ENCODE measurements around the gene GABARAP. TPM values are rescaled to one million over a fixed set of nuclear protein-coding genes. Genes with fewer than 3 reads are reported as not detected.

Gene GABARAP
- polyA plus RNA-seq, 1 donor, result 724 TPM

GRCh38 chr17:7216242-7217112 lies 25.8 kb downstream of the GABARAP start:
- Histone ChIP-seq H3K27ac (ENCODE audit: low read length) (no peak overlapping the region), H3K4me1 (ENCODE audit: control insufficient read depth, insufficient read depth, low read length) (peaks cover 41% of the 10 kb centered on the region), H3K36me3 (ENCODE audit: control insufficient read depth, insufficient read depth, low read length) (peaks cover 5% of the 10 kb centered on the region), H3K4me3 (ENCODE audit: low read length) (peak overlapping the region; percentile 30), H3K9me3 (ENCODE audit: control insufficient read depth, low read depth, low read length) (no peaks in the 10 kb centered on the region), H3K27me3 (ENCODE audit: control insufficient read depth, insufficient read depth, low read length) (peaks cover 35% of the 10 kb centered on the region)
- DNase-seq, result no peak
- no CpG with 5 or more reads among the region's 7 CpGs for WGBS (ENCODE audit: insufficient coverage, low lambda C conversion rate)

DNA sequence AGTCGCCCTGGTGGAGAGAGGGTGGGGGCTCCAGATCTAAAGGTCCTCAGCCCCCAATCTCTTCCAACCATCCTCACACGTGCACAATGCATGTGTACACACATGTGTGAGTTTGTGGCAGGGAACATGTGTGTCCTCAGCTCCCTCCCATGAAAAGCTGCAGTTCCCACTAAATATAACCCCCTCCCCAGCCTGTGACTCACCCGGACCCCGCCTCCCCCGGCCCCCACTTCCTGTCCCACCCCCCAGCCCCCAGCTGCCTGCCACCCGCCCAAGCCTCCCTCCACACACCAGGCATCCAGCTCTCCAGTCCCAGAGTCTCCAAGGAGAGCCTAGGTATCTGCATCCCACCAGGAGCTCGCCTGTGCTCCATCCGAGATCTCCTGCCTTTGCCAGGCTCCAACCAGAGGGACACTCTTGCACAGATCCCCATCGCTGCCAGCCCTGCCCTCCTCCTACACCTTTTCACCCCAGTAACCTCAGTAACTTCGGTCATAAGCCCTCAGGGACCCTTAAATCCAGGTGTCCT lies 26.5 kb downstream of the GABARAP start:
- Histone ChIP-seq H3K4me3 (ENCODE audit: low read length) (no peak overlapping the region), H3K36me3 (ENCODE audit: control insufficient read depth, insufficient read depth, low read length) (no peaks in the 10 kb centered on the region), H3K4me1 (ENCODE audit: control insufficient read depth, insufficient read depth, low read length) (peaks cover 33% of the 10 kb centered on the region), H3K27me3 (ENCODE audit: control insufficient read depth, insufficient read depth, low read length) (peaks cover 41% of the 10 kb centered on the region), H3K27ac (ENCODE audit: low read length) (peak overlapping the region; percentile 83), H3K9me3 (ENCODE audit: control insufficient read depth, low read depth, low read length) (no peaks in the 10 kb centered on the region)
- no peak for DNase-seq
- WGBS (ENCODE audit: insufficient coverage, low lambda C conversion rate), result no CpG with 5 or more reads among the region's 10 CpGs

DNA sequence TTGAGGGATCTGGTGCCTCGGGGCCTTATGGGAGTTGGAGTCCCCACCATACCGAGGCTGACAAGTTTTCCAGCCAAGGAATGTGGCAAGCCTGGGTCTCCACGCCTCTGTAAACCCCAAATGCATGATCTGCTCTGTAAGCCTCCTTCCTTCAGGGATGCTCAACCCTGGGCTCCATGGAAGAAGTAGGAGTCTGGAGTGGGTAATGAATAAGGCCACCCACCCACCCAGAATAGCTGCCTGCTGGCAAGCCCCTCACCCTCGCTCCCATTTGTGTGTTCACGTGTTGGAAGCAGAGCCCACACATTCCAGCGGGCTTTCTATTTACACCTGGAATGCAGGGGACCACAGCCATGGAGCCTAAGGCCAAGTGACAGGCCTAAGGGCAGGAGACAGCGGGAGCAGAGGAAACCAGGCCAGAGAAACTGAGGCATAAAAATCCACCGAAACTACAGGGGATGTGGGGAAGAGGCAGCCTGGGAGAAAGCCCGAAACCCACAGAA lies 27.1 kb downstream of the GABARAP start:
- H3K4me1 ChIP-seq (ENCODE audit: control insufficient read depth, insufficient read depth, low read length), result peaks cover 31% of the 10 kb centered on the region

DNA sequence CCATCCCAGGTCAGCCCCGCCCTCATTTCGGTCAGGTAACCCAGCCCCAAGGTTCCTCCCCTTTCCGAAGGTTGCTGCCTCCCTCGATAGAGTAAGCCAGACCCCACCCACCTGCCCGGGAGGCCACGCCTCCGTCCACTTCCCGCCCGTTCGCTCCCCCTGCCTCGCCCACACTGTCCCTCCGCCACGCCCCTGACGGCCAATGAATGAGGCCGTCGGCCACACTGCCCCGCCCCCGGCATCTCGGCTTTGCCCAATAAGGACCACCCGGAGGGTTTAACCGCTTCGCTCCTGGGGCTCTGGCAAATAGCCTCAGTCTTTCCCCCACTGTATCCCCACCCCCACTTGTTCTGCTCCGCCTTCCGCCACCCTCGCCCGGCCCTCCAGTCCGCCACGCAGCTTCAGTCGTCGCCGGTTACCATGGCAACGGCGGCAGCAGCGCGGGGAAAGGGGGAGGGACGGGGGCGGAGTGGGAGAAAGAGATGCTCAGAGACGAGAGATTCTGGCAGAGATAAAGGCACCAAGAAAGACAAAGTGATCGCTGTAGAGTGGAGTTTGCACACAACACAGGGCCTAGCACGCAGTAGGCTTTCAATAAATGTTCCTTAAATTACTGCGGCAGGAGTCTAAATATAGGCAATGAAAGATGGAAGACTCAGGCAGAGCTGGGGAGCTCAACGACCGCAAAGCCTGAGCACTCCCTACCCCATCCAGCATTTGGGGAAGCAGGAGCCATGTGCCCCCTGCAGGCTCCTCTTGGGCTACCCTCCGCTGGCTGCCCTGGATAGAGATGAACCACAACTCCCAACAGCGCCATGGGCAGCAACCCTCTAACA lies 27.7 kb downstream of the GABARAP start:
- peaks cover 50% of the 10 kb centered on the region for H3K27me3 ChIP-seq (ENCODE audit: control insufficient read depth, insufficient read depth, low read length)

More for the DNA sequence above, 27.1 kb downstream of the GABARAP start:
- H3K27ac ChIP-seq (ENCODE audit: low read length), result peak overlapping the region; percentile 83
- peaks cover 46% of the 10 kb centered on the region for H3K27me3 ChIP-seq (ENCODE audit: control insufficient read depth, insufficient read depth, low read length)
- WGBS (ENCODE audit: insufficient coverage, low lambda C conversion rate), result 40% methylated on average over 1 of the region's 9 CpGs
- H3K9me3 ChIP-seq (ENCODE audit: control insufficient read depth, low read depth, low read length), result no peaks in the 10 kb centered on the region
- peak overlapping the region; percentile 47 for H3K4me3 ChIP-seq (ENCODE audit: low read length)
- DNase-seq, result no peak
- H3K36me3 ChIP-seq (ENCODE audit: control insufficient read depth, insufficient read depth, low read length), result no peaks in the 10 kb centered on the region

GRCh38 chr17:7213895-7214299 lies 28.4 kb downstream of the GABARAP start:
- peak; percentile 84 to 85 for DNase-seq
- Histone ChIP-seq H3K36me3 (ENCODE audit: control insufficient read depth, insufficient read depth, low read length) (no peaks in the 10 kb centered on the region), H3K27ac (ENCODE audit: low read length) (peak overlapping the region; percentile 83), H3K4me1 (ENCODE audit: control insufficient read depth, insufficient read depth, low read length) (peaks cover 27% of the 10 kb centered on the region), H3K4me3 (ENCODE audit: low read length) (peak overlapping the region; percentile 47), H3K9me3 (ENCODE audit: control insufficient read depth, low read depth, low read length) (no peaks in the 10 kb centered on the region), H3K27me3 (ENCODE audit: control insufficient read depth, insufficient read depth, low read length) (peaks cover 55% of the 10 kb centered on the region)
- 0% methylated on average over 1 of the region's 15 CpGs for WGBS (ENCODE audit: insufficient coverage, low lambda C conversion rate)

More for the DNA sequence above, 27.7 kb downstream of the GABARAP start:
- Histone ChIP-seq H3K4me1 (ENCODE audit: control insufficient read depth, insufficient read depth, low read length) (peaks cover 31% of the 10 kb centered on the region), H3K27ac (ENCODE audit: low read length) (peak overlapping the region; percentile 83), H3K4me3 (ENCODE audit: low read length) (peak overlapping the region; percentile 47), H3K36me3 (ENCODE audit: control insufficient read depth, insufficient read depth, low read length) (no peaks in the 10 kb centered on the region), H3K9me3 (ENCODE audit: control insufficient read depth, low read depth, low read length) (no peaks in the 10 kb centered on the region)
- peak; percentile 95 for DNase-seq
- 0% methylated on average over 1 of the region's 45 CpGs for WGBS (ENCODE audit: insufficient coverage, low lambda C conversion rate)

DNA sequence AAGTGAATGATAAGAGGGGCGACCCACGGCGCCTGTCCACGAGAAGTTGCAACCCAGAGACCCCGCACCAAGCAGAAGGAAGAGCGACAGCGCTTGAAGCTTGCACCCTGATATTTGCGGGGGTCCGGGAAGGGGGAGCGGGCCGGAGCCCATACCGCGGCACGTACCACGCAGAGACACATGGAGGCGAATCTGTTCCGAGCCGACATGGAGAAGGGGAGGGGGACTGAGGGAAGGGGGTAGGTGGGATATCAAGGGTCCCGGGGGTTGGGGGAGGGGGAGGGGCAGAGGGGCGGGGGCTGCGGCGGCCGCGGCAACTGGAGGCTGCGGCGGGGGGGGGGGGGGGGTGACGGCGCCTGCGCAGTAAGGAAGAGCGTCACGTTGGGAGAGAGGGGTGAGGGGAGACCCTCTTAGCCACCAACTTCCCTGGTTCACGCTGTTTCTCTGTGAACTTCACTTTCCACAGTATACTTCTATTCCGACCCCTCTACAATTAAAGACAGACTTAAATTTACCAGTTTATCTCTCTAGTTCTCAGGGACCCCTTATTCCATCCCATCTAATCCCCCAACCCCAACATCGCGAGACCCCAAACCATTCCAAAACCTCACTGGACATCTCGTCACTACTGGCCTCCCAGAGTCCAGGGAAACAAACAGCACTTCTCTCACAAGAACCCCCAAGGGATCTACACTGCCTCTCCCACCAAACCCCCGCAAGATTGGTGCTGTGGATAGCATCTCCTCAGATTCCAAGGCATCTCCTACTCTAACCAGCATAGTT lies 30.6 kb downstream of the GABARAP start:
- H3K9me3 ChIP-seq (ENCODE audit: control insufficient read depth, low read depth, low read length), result no peaks in the 10 kb centered on the region
- no peak for DNase-seq
- H3K4me1 ChIP-seq (ENCODE audit: control insufficient read depth, insufficient read depth, low read length), result peaks cover 17% of the 10 kb centered on the region
- H3K27ac ChIP-seq (ENCODE audit: low read length), result no peak overlapping the region
- no CpG with 5 or more reads among the region's 37 CpGs for WGBS (ENCODE audit: insufficient coverage, low lambda C conversion rate)
- H3K4me3 ChIP-seq (ENCODE audit: low read length), result no peak overlapping the region
- no peaks in the 10 kb centered on the region for H3K36me3 ChIP-seq (ENCODE audit: control insufficient read depth, insufficient read depth, low read length)
- peaks cover 54% of the 10 kb centered on the region for H3K27me3 ChIP-seq (ENCODE audit: control insufficient read depth, insufficient read depth, low read length)

GRCh38 chr17:7208754-7209460 lies 33.3 kb downstream of the GABARAP start:
- no CpG with 5 or more reads among the region's 9 CpGs for WGBS (ENCODE audit: insufficient coverage, low lambda C conversion rate)
- no peak for DNase-seq
- Histone ChIP-seq H3K27me3 (ENCODE audit: control insufficient read depth, insufficient read depth, low read length) (peaks cover 53% of the 10 kb centered on the region), H3K36me3 (ENCODE audit: control insufficient read depth, insufficient read depth, low read length) (no peaks in the 10 kb centered on the region), H3K4me3 (ENCODE audit: low read length) (no peak overlapping the region), H3K27ac (ENCODE audit: low read length) (no peak overlapping the region), H3K4me1 (ENCODE audit: control insufficient read depth, insufficient read depth, low read length) (peaks cover 17% of the 10 kb centered on the region), H3K9me3 (ENCODE audit: control insufficient read depth, low read depth, low read length) (no peaks in the 10 kb centered on the region)

GRCh38 chr17:7208027-7208571 lies 34.1 kb downstream of the GABARAP start:
- Histone ChIP-seq H3K9me3 (ENCODE audit: control insufficient read depth, low read depth, low read length) (no peaks in the 10 kb centered on the region), H3K27me3 (ENCODE audit: control insufficient read depth, insufficient read depth, low read length) (peaks cover 53% of the 10 kb centered on the region), H3K36me3 (ENCODE audit: control insufficient read depth, insufficient read depth, low read length) (no peaks in the 10 kb centered on the region), H3K27ac (ENCODE audit: low read length) (no peak overlapping the region), H3K4me1 (ENCODE audit: control insufficient read depth, insufficient read depth, low read length) (peaks cover 13% of the 10 kb centered on the region), H3K4me3 (ENCODE audit: low read length) (no peak overlapping the region)
- no CpG with 5 or more reads among the region's 21 CpGs for WGBS (ENCODE audit: insufficient coverage, low lambda C conversion rate)
- no peak for DNase-seq
